SK-N-SH treated with all-trans-retinoic acid at 6 μM for 48 hours (cell line): ENCODE data around the gene TBL1X.

Source experiments
- ATAC-seq: fragments of 200-7000 bp; cut with Tn5 transposase; 3 replicates; pipeline ENCODE4 v1.9.1; 2020; ENCODE audit warnings: mild to moderate bottlenecking, moderate library complexity
- ARNTL ChIP-seq: fragments of 450-650 bp; formaldehyde crosslinking; IDR thresholded peaks from 2 replicates; pipeline ENCODE4 v1.5.0; 2020; ENCODE audit warnings: low read depth, mild to moderate bottlenecking, moderate library complexity, borderline replicate concordance
- BACH2 ChIP-seq: fragments of 250-450 bp; sonication (Bioruptor Pico); IDR thresholded peaks from 2 replicates; pipeline ENCODE4 v1.9.0; 2021; ENCODE audit warnings: mild to moderate bottlenecking, borderline replicate concordance
- CREB5 ChIP-seq: fragments of 250-450 bp; sonication (Bioruptor Pico); IDR thresholded peaks from 2 replicates; pipeline ENCODE4 v1.5.1; 2020; ENCODE audit warnings: low read depth, mild to moderate bottlenecking, moderate library complexity
- CSDC2 ChIP-seq: fragments of 250-450 bp; sonication (Bioruptor Pico); IDR thresholded peaks from 2 replicates; pipeline ENCODE4 v1.5.0; 2020; ENCODE audit warnings: mild to moderate bottlenecking, moderate library complexity
- CSRNP3 ChIP-seq: fragments of 250-450 bp; sonication (Bioruptor Pico); IDR thresholded peaks from 2 replicates; pipeline ENCODE4 v1.5.1; 2021; ENCODE audit warnings: mild to moderate bottlenecking, moderate library complexity
- ESRRG ChIP-seq: fragments of 250-450 bp; sonication (Bioruptor Pico); IDR thresholded peaks from 2 replicates; pipeline ENCODE4 v1.6.1; 2021; ENCODE audit warnings: mild to moderate bottlenecking
- GLIS3 ChIP-seq: fragments of 250-450 bp; sonication (Bioruptor Pico); IDR thresholded peaks from 2 replicates; pipeline ENCODE4 v1.5.0; 2020; ENCODE audit warnings: mild to moderate bottlenecking, moderate library complexity
- PATZ1 ChIP-seq: fragments of 250-450 bp; sonication (Bioruptor Pico); IDR thresholded peaks from 2 replicates; pipeline ENCODE4 v1.8.0; 2020; ENCODE audit warnings: mild to moderate bottlenecking, moderate library complexity, borderline replicate concordance
- POU6F1 ChIP-seq: fragments of 250-450 bp; sonication (Bioruptor Pico); IDR thresholded peaks from 2 replicates; pipeline ENCODE4 v1.8.0; 2021; ENCODE audit warnings: low read depth, mild to moderate bottlenecking, moderate library complexity, borderline replicate concordance
- PPARA ChIP-seq: fragments of 250-450 bp; sonication (Bioruptor Pico); IDR thresholded peaks from 2 replicates; pipeline ENCODE4 v1.5.0; 2020; ENCODE audit warnings: mild to moderate bottlenecking, borderline replicate concordance
- TCF4 ChIP-seq: fragments of 250-450 bp; sonication (Bioruptor Pico); IDR thresholded peaks from 2 replicates; pipeline ENCODE4 v1.8.0; 2021; ENCODE audit warnings: mild to moderate bottlenecking, moderate library complexity, borderline replicate concordance
- TSHZ2 ChIP-seq: fragments of 250-450 bp; sonication (Bioruptor Pico); IDR thresholded peaks from 2 replicates; pipeline ENCODE4 v1.5.0; 2020; ENCODE audit warnings: mild to moderate bottlenecking, moderate library complexity
- ZFP3 ChIP-seq: fragments of 250-450 bp; sonication (Bioruptor Pico); IDR thresholded peaks from 2 replicates; pipeline ENCODE4 v1.5.0; 2020; ENCODE audit warnings: mild to moderate bottlenecking, moderate library complexity
- ZFP30 ChIP-seq: fragments of 450-650 bp; formaldehyde crosslinking; IDR thresholded peaks from 2 replicates; pipeline ENCODE4 v1.5.0; 2022; ENCODE audit warnings: mild to moderate bottlenecking, moderate library complexity
- ZNF565 ChIP-seq: fragments of 450-650 bp; formaldehyde crosslinking; conservative IDR thresholded peaks from 2 replicates; pipeline ENCODE4 v1.5.0; 2020; ENCODE audit warnings: low read depth, mild to moderate bottlenecking, moderate library complexity
- ZNF70 ChIP-seq: fragments of 450-650 bp; formaldehyde crosslinking; IDR thresholded peaks from 2 replicates; pipeline ENCODE4 v1.5.0; 2020; ENCODE audit warnings: mild to moderate bottlenecking, moderate library complexity
- ZNF8 ChIP-seq: fragments of 450-650 bp; formaldehyde crosslinking; IDR thresholded peaks from 2 replicates; pipeline ENCODE4 v1.5.0; 2020; ENCODE audit warnings: mild to moderate bottlenecking, moderate library complexity

The TBL1X gene

GRCh38 chrX:9476810-9477575 lies 12.1 kb downstream of the TBL1X start:
- ATAC-seq = no peak

More at GRCh38 chrX:9476810-9477575, 12.1 kb downstream of the TBL1X start:
- no peak for TF ChIP-seq ARNTL (CRISPR knock-in tag)
- TF ChIP-seq ZFP30 (CRISPR knock-in tag) = no peak
- no peak for TF ChIP-seq CSRNP3 (CRISPR knock-in tag)
- no peak for TF ChIP-seq PATZ1 (CRISPR knock-in tag)
- TF ChIP-seq ZFP3 (CRISPR knock-in tag) = no peak
- no peak for TF ChIP-seq ZNF70
- TF ChIP-seq CREB5 (CRISPR knock-in tag) = no peak
- TF ChIP-seq PPARA (CRISPR knock-in tag) = no peak
- no peak for TF ChIP-seq ESRRG (CRISPR knock-in tag)
- no peak for TF ChIP-seq TCF4
- TF ChIP-seq POU6F1 = no peak
- TF ChIP-seq GLIS3 (CRISPR knock-in tag) = no peak
- TF ChIP-seq BACH2 = no peak
- no peak for TF ChIP-seq ZNF8
- TF ChIP-seq CSDC2 (CRISPR knock-in tag) = no peak
- TF ChIP-seq TSHZ2 = no peak
- TF ChIP-seq ZNF565 = no peak
